ENCODE measurements around the gene LRRC46. TPM values are rescaled to one million over a fixed set of nuclear protein-coding genes. Genes with fewer than 3 reads are reported as not detected.

Gene LRRC46
- total and polyA plus RNA-seq, 2 of the 4 experiments (the other 2 are of a cell fraction) = 0.77 TPM; not detected in 1

DNA sequence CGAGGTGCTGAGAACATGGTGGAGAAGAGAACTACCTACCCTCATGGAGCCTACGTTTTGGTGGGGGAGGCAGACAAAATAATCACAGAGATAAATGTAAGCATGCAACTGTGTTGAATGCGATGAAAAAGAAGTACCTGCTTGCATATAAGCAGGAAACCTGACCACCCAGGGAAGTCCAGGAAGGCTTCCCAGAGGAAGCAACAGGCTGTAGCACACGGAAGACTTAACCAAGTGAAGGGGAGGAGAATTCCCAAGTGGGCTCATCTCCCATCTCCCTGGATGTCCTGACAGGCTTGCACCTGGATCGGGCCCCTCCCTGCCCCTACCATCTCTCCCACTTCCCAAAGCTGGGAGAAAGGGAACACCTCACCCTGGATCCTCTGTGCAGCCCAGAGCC lies 7.6 kb downstream of the LRRC46 start:
- DNase-seq = no peak
- Histone ChIP-seq H3K56ac (ENCODE audit: extremely low read depth, insufficient read depth, low read length) (no peak overlapping the region), H2BK5ac (ENCODE audit: low read depth, low read length, poor library complexity, severe bottlenecking) (no peak overlapping the region), H4K91ac (ENCODE audit: insufficient read depth, low read depth, low read length) (no peak overlapping the region), H3K36me3 (ENCODE audit: control insufficient read depth, insufficient read depth, low read length) (peaks cover 8% of the 10 kb centered on the region), H2AFZ (replicated peaks; ENCODE audit: low read length, poor library complexity) (peak overlapping the region; percentile 28), H2AK9ac (replicated peaks; ENCODE audit: low read depth, low read length, poor library complexity) (peak overlapping the region; percentile 1), H2AK5ac (ENCODE audit: low read depth, low read length) (no peak overlapping the region), H2BK120ac (ENCODE audit: low read depth, low read length) (no peak overlapping the region), H4K20me1 (ENCODE audit: insufficient read depth, low read length) (no peaks in the 10 kb centered on the region), H4K8ac (ENCODE audit: low read depth in 2 of 2, low read length in 2 of 2) (no peak overlapping the region), H3K4me3 (ENCODE audit: insufficient read depth, low read depth, low read length) (no peak overlapping the region), H2BK20ac (ENCODE audit: low read depth, low read length) (no peak overlapping the region), H3K9ac (ENCODE audit: low read depth, low read length) (no peak overlapping the region), H2BK15ac (ENCODE audit: low read depth, low read length) (no peak overlapping the region), H4K5ac (ENCODE audit: low read depth, low read length) (no peak overlapping the region), H3K14ac (replicated peaks; ENCODE audit: low read depth, low read length) (no peak overlapping the region), H3K9me3 (ENCODE audit: control insufficient read depth, insufficient read depth, low read length) (no peaks in the 10 kb centered on the region), H3K27me3 (ENCODE audit: control insufficient read depth, insufficient read depth, low read length) (no peaks in the 10 kb centered on the region), H3K79me1 (ENCODE audit: low read depth in 1 of 2, low read length in 2 of 2) (peaks cover 8 to 22% of the 10 kb centered on the region in 2 experiments; a peak in 3 of 4 replicates), H3K23ac (ENCODE audit: low read depth, low read length) (no peak overlapping the region), H3K4me1 (ENCODE audit: control insufficient read depth, insufficient read depth, low read length) (peaks cover 8% of the 10 kb centered on the region), H3K4ac (ENCODE audit: low read depth, low read length) (no peak overlapping the region), H3K18ac (ENCODE audit: low read depth, low read length) (no peak overlapping the region), H3K9me1 (ENCODE audit: insufficient read depth, low read length) (peaks cover 4% of the 10 kb centered on the region; the same call in 1 of the 2 replicates), H3K27ac (ENCODE audit: insufficient read depth, low read length) (no peak overlapping the region), H3K4me2 (ENCODE audit: low read depth, low read length) (no peak overlapping the region)
- ATAC-seq (ENCODE audit: low read depth) = no peak
- ChIA-PET CTCF (interaction anchor here (4.4 kb wide), 1 partner anchor 52 kb away, joined by 47 read pairs; no protein-coding TSS in a partner anchor), POLR2A (ENCODE audit: unreplicated experiment) (no interaction called here)
- TF ChIP-seq, protein P1, sequence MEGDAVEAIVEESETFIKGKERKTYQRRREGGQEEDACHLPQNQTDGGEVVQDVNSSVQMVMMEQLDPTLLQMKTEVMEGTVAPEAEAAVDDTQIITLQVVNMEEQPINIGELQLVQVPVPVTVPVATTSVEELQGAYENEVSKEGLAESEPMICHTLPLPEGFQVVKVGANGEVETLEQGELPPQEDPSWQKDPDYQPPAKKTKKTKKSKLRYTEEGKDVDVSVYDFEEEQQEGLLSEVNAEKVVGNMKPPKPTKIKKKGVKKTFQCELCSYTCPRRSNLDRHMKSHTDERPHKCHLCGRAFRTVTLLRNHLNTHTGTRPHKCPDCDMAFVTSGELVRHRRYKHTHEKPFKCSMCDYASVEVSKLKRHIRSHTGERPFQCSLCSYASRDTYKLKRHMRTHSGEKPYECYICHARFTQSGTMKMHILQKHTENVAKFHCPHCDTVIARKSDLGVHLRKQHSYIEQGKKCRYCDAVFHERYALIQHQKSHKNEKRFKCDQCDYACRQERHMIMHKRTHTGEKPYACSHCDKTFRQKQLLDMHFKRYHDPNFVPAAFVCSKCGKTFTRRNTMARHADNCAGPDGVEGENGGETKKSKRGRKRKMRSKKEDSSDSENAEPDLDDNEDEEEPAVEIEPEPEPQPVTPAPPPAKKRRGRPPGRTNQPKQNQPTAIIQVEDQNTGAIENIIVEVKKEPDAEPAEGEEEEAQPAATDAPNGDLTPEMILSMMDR (conservative IDR thresholded peaks at IDR 0.05; ENCODE audit: low read depth, low read length) = no peak
- TF ChIP-seq POLR2A (IDR thresholded peaks at IDR 0.05; ENCODE audit: low read depth, low read length) (no peak), FOS (IDR thresholded peaks at IDR 0.05; ENCODE audit: low read depth, low read length) (no peak)
- no TSS peak for BruUV-seq (replicated peaks)
- in situ Hi-C loops (cut with MboI; ENCODE audit: low sequenced_read_pairs) (no loop called here), intact Hi-C loops (cut with micrococcal nuclease) (no loop called here), dilution Hi-C loops (cut with HindIII; ENCODE audit: low sequenced_read_pairs, unreplicated experiment) (no loop called here)
- no CpG with 5 or more reads among the region's 5 CpGs for WGBS, 2 experiments (ENCODE audit: extremely low coverage in 2 of 2, insufficient read length in 1 of 2)

All from IMR-90 (cell line).